ENCODE measurements around the gene CDC42EP4. TPM values are rescaled to one million over a fixed set of nuclear protein-coding genes. Genes with fewer than 3 reads are reported as not detected.

The CDC42EP4 gene
- total RNA-seq, 1 donor from 2014 or later: 115 TPM

DNA sequence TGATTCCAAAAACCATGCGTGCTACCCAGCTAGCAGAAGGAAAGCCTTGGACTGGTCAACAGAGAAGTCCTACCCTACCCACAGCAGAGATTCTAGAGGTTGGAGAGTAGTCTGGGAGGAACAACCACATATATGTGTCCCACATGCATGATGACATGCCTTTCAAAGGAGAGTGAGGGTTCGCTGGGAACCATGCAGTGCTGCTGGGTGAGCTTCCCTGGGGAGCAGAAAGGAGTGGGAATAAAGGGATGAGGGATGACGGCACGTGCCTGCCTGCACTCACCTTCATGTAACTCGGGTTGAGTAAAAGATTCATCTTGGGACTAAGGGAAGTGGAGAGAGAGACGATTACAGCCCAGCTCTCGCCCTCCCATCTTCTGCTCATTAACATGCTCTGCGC, 59.9 kb downstream of the CDC42EP4 start:
- TF ChIP-seq, protein P1, sequence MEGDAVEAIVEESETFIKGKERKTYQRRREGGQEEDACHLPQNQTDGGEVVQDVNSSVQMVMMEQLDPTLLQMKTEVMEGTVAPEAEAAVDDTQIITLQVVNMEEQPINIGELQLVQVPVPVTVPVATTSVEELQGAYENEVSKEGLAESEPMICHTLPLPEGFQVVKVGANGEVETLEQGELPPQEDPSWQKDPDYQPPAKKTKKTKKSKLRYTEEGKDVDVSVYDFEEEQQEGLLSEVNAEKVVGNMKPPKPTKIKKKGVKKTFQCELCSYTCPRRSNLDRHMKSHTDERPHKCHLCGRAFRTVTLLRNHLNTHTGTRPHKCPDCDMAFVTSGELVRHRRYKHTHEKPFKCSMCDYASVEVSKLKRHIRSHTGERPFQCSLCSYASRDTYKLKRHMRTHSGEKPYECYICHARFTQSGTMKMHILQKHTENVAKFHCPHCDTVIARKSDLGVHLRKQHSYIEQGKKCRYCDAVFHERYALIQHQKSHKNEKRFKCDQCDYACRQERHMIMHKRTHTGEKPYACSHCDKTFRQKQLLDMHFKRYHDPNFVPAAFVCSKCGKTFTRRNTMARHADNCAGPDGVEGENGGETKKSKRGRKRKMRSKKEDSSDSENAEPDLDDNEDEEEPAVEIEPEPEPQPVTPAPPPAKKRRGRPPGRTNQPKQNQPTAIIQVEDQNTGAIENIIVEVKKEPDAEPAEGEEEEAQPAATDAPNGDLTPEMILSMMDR (conservative IDR thresholded peaks at IDR 0.05; ENCODE audit: low read depth, low read length): no peak
- DNase-seq (ENCODE audit: low read depth): no peak
- H3K4me3 ChIP-seq (ENCODE audit: low read depth, low read length): no peak overlapping the region

DNA sequence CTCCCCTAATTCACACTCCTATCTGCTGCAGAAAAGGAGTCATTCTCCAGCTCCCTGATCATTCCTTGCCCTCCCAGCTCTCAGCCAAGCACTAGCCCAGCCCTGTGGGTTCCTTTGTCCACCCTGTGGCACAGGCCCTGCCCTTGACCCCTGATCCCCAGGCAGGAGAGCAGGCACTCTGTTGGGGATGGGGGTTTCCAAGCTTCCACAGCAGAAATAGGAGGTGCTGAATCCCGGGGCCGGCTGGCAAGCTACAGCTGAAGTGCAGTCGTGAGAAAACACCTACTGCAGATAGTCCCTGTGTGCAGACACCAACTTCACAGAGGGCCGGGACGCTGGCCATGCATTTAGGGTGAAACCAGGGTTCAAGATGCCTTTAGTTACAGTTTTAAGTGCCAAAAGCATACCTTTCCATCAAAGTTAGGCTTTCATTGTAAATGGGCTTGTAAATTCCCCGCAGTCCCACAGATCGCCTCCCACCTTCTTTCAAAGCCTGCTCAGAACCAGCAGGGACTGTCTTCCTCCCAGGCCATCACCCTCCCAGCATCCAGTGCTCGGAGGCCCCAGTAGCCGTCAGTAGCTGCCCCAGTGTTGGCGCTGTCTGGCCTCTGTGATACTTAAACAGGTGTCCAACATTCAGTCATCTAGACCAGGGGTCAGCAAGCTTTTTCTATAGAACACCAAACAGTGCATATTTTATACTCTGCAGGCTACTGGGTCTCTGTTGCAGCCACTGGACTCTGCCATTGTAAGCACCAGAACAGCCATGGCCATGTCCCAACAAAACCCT, 60.8 kb downstream of the CDC42EP4 start:
- no peak for DNase-seq (ENCODE audit: low read depth)
- H3K4me3 ChIP-seq (ENCODE audit: low read depth, low read length): no peak overlapping the region
- TF ChIP-seq, protein P1 (conservative IDR thresholded peaks at IDR 0.05; ENCODE audit: low read depth, low read length): no peak

DNA sequence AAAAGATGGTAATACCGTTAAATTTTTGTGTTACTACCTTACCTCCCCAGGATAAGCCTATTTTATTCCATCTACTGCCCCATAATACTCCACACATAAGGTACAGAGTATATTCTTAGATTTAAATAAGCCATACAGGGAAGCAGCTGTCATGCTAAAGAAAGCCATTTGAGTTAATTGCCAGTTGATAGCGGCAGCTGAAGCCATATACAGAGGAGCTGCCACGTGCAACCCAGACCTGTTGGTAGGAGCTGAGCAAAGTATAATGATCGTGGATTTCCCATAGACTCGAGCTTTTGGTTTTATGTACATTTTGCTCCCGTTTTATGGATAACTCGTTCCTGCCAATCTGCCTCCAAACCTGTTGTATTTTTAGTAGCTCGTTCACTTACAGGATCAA, 62.1 kb downstream of the CDC42EP4 start:
- DNase-seq (ENCODE audit: low read depth): no peak
- TF ChIP-seq, protein P1 (conservative IDR thresholded peaks at IDR 0.05; ENCODE audit: low read depth, low read length): no peak

DNA sequence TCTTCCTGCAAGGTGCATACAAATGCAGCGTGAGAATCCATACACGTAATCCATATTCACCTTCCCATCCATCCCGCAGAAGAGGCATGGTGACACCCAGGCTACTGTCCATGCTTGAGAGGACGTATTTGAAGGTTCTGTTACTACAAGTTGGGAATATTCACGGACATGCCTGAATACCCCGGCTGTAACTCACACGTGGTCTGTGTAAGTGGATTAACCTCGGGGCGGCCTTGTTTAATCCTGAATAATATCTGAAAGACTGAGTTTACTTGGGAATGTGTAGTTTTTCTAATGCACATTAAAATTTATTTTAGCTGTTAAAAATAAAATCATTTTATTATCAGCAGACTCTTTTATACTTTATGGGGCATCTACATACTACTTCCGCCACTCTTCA, 63.3 kb downstream of the CDC42EP4 start:
- TF ChIP-seq, protein P1 (conservative IDR thresholded peaks at IDR 0.05; ENCODE audit: low read depth, low read length): no peak
- no peak for DNase-seq (ENCODE audit: low read depth)
- no peak overlapping the region for H3K4me3 ChIP-seq (ENCODE audit: low read depth, low read length)

More for the DNA sequence above, 62.1 kb downstream of the CDC42EP4 start:
- no peak overlapping the region for H3K4me3 ChIP-seq (ENCODE audit: low read depth, low read length)

DNA sequence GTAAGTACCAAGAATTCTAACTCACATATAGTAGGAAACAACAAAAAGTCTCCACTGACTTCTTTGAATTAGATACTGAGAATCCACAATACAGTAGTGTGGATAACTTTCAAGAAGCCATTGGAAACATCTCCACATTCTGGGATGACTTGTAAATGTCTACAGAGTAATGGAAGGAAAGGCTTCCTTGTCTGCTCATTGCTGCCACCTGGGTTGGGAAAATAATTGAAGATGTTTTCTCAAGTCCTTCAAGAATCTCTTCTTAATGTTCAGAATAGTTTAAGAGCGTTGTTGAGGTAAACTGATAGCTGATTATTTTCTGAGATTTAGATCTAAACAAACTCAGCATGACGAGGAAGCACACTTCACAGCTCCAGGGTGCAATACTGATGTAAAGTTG, 64.1 kb downstream of the CDC42EP4 start:
- H3K4me3 ChIP-seq (ENCODE audit: low read depth, low read length): no peak overlapping the region
- DNase-seq (ENCODE audit: low read depth): no peak
- TF ChIP-seq, protein P1 (conservative IDR thresholded peaks at IDR 0.05; ENCODE audit: low read depth, low read length): peak; percentile 42

DNA sequence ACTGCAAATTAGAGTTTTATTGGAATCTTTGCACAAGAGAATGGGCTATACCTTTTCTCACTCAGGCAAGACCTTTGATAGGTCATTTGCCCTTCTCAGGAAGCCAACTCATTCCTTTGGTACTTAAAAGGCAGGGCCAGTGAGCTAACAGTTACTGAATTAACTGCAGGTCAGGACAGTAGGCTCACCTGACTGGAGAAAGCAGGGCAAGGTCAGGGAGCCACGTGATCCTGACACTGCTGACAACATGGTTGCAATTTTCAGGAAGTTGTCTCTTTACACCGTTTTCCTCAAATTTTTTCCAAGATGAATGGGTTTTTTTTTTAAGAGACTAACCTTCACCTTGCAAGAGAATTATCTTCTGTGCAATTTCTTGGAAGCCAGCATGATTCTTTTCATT, 71.2 kb downstream of the CDC42EP4 start:
- DNase-seq (ENCODE audit: low read depth): no peak
- no peak overlapping the region for H3K4me3 ChIP-seq (ENCODE audit: low read depth, low read length)
- TF ChIP-seq, protein P1 (conservative IDR thresholded peaks at IDR 0.05; ENCODE audit: low read depth, low read length): no peak

DNA sequence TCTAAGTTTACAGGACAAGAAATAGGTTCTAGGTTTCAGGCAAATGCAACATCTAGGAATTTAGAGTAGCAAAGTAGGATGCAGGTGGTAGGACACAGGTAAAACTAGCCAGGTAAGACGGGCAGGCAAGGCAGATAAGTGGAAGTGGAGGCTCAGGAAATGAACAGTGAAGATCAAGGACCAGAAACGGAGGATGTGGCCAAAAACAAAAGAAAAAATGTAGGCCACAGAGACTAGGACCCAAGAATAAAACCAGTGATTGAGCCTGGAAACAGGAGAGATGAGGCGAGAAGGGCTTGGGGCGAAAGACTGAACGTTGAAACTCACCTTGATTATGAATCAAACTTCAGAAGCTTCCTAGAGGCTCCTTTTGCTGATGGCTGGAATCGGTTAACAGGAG, 74.1 kb downstream of the CDC42EP4 start:
- DNase-seq (ENCODE audit: low read depth): no peak
- TF ChIP-seq, protein P1 (conservative IDR thresholded peaks at IDR 0.05; ENCODE audit: low read depth, low read length): no peak
- H3K4me3 ChIP-seq (ENCODE audit: low read depth, low read length): no peak overlapping the region
